PC-3 (cell line): ENCODE measurements around the gene ATP10B. TPM values are rescaled to one million over a fixed set of nuclear protein-coding genes. Genes with fewer than 3 reads are reported as not detected.

Source experiments
- ATAC-seq: fragments of 200-7000 bp; cut with Tn5 transposase; 2 replicates; pipeline ENCODE4 v1.9.1; 2020; ENCODE audit warnings: mild to moderate bottlenecking, moderate library complexity
- BruUV-seq: library from RNA; stranded (reverse); fragments of 400-500 nt; replicated peaks from 2 replicates; lab custom pipeline; 2021; lab: Mats Ljungman, UMichigan
- CTCF ChIA-PET: fragments of 300-600 bp; sonication (Branson Sonifier 250); formaldehyde crosslinking; loops from one replicate; lab custom pipeline; 2022; ENCODE audit warnings: antibody characterized with exemption; lab: Charles Lee
- POLR2A ChIA-PET: fragments of 300-600 bp; sonication (Branson Sonifier 250); formaldehyde crosslinking; loops from one replicate; lab custom pipeline; 2022; ENCODE audit warnings: antibody characterized with exemption; ENCODE audit not compliant: unreplicated experiment; lab: Charles Lee
- DNase-seq: peaks from one replicate; pipeline ENCODE4 v3.0.0-alpha.2; 2015
- H2AFZ ChIP-seq: fragments of 300-600 bp; sonication (generic); 2 replicates; pipeline ENCODE4 v1.6.0; 2016; ENCODE audit warnings: antibody characterized with exemption, low read length
- H3F3A ChIP-seq: fragments of 300-600 bp; sonication (generic); one replicate; pipeline ENCODE4 v1.6.0; 2017; ENCODE audit warnings: antibody characterized with exemption, low read length, control low read depth, mild to moderate bottlenecking; ENCODE audit not compliant: unreplicated experiment
- H3K27ac ChIP-seq: fragments of 300-600 bp; sonication (generic); 2 replicates; pipeline ENCODE4 v1.5.1; 2016; ENCODE audit warnings: mild to moderate bottlenecking, low read length
- H3K27me3 ChIP-seq: fragments of 300-600 bp; sonication (generic); 2 replicates; pipeline ENCODE4 v1.6.1; 2016; ENCODE audit warnings: low read length, mixed read lengths
- H3K36me3 ChIP-seq: fragments of 300-600 bp; sonication (generic); 2 replicates; pipeline ENCODE4 v1.6.1; 2016; ENCODE audit warnings: low read depth, mixed run types, low read length, mixed read lengths
- H3K4me1 ChIP-seq: fragments of 300-600 bp; sonication (generic); 2 replicates; pipeline ENCODE4 v1.5.1; 2016; ENCODE audit warnings: low read length; ENCODE audit not compliant: insufficient read depth
- H3K4me2 ChIP-seq: fragments of 300-600 bp; sonication (generic); 2 replicates; pipeline ENCODE4 v1.6.0; 2016; ENCODE audit warnings: low read length
- H3K4me3 ChIP-seq: fragments of 300-600 bp; sonication (generic); 2 replicates; pipeline ENCODE4 v1.5.1; 2016; ENCODE audit warnings: mild to moderate bottlenecking, low read length, mixed read lengths
- H3K79me2 ChIP-seq: fragments of 300-600 bp; sonication (generic); 2 replicates; pipeline ENCODE4 v1.6.1; 2017; ENCODE audit warnings: low read length, mixed read lengths
- H3K9ac ChIP-seq: fragments of 300-600 bp; sonication (generic); 2 replicates; pipeline ENCODE4 v1.6.0; 2016; ENCODE audit warnings: mild to moderate bottlenecking, low read length
- H3K9me2 ChIP-seq: fragments of 300-600 bp; sonication (generic); replicated peaks from 2 replicates; pipeline ENCODE4 v1.6.1; 2016; ENCODE audit warnings: mixed run types, low read length, mixed read lengths
- H3K9me3 ChIP-seq: fragments of 300-600 bp; sonication (generic); 2 replicates; pipeline ENCODE4 v1.6.1; 2016; ENCODE audit warnings: low read length, mixed read lengths
- H4K20me1 ChIP-seq: fragments of 300-600 bp; sonication (generic); 2 replicates; pipeline ENCODE4 v1.6.1; 2016; ENCODE audit warnings: low read length, mixed read lengths
- EZH2 ChIP-seq: fragments of 300-600 bp; sonication (generic); IDR thresholded peaks from one replicate; pipeline ENCODE4 v1.6.1; 2017; ENCODE audit warnings: antibody characterized with exemption, mild to moderate bottlenecking, low read length; ENCODE audit not compliant: unreplicated experiment
- EZH2phosphoT487 ChIP-seq: fragments of 300-600 bp; sonication (generic); IDR thresholded peaks from 2 replicates; pipeline ENCODE4 v1.6.1; 2018; ENCODE audit warnings: mild to moderate bottlenecking, antibody characterized with exemption, low read length, borderline replicate concordance
- intact Hi-C: fragments of 100-400 bp; cut with micrococcal nuclease; formaldehyde crosslinking; loops from 2 replicates; pipeline ENCODE4 v1.9.0; 2023
- total RNA-seq: library from RNA; depleted of rRNA; stranded (reverse); fragments of >200 nt; gene quantifications from 2 replicates; pipeline ENCODE4 v1.2.3, GENCODE V29; 2014
- TF ChIP-seq, protein P1 (sequence below): fragments of 300-600 bp; sonication (generic); conservative IDR thresholded peaks from 2 replicates; pipeline ENCODE4 v1.5.1; 2017; ENCODE audit warnings: antibody characterized with exemption, low read depth, mild to moderate bottlenecking, low read length

Gene ATP10B
- total RNA-seq, 1 experiment from 2014 or later = not detected

- H3K36me3 ChIP-seq = no peaks in the 10 kb centered on the region
- no TSS peak for BruUV-seq
- no peak overlapping the region for H3K4me2 ChIP-seq
- no peak overlapping the region for H3K9ac ChIP-seq
- H2AFZ ChIP-seq = no peak overlapping the region
- no peak overlapping the region for H3K4me3 ChIP-seq
- ATAC-seq (no peak), DNase-seq (no peak)
- CTCF ChIA-PET = no interaction called here
- TF ChIP-seq, protein P1, sequence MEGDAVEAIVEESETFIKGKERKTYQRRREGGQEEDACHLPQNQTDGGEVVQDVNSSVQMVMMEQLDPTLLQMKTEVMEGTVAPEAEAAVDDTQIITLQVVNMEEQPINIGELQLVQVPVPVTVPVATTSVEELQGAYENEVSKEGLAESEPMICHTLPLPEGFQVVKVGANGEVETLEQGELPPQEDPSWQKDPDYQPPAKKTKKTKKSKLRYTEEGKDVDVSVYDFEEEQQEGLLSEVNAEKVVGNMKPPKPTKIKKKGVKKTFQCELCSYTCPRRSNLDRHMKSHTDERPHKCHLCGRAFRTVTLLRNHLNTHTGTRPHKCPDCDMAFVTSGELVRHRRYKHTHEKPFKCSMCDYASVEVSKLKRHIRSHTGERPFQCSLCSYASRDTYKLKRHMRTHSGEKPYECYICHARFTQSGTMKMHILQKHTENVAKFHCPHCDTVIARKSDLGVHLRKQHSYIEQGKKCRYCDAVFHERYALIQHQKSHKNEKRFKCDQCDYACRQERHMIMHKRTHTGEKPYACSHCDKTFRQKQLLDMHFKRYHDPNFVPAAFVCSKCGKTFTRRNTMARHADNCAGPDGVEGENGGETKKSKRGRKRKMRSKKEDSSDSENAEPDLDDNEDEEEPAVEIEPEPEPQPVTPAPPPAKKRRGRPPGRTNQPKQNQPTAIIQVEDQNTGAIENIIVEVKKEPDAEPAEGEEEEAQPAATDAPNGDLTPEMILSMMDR = no peak
- TF ChIP-seq EZH2phosphoT487 (no peak), EZH2 (no peak)
- no peaks in the 10 kb centered on the region for H3K79me2 ChIP-seq
- no peaks in the 10 kb centered on the region for H3F3A ChIP-seq
- H3K4me1 ChIP-seq = no peaks in the 10 kb centered on the region
- H3K9me2 ChIP-seq = no peaks in the 10 kb centered on the region
- H4K20me1 ChIP-seq = no peaks in the 10 kb centered on the region
- POLR2A ChIA-PET = no interaction called here
- intact Hi-C loops = no loop called here
- no peaks in the 10 kb centered on the region for H3K9me3 ChIP-seq
- H3K27me3 ChIP-seq = no peaks in the 10 kb centered on the region
- no peak overlapping the region for H3K27ac ChIP-seq
These were observed 286.6 kb downstream of the ATP10B start for GRCh38 chr5:160565376-160565775.

DNA sequence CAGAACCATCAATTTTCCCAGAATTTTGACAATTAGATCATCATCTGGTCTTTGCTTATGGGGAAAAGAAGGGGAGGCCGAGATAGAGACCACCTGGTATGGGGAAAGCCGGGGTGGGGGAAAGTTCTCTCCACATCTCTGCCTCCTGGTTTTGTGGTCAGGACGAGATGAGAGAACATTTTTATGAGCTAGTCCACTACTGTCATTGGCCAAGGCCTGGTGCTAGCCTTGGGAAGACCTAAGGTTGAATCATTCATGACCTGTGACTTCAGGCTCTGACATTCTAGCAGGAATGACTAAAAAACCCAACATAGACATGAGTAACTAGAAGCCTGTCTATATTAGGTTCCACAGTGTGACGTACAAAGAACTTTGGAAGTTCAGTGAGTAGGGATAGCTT is 295.2 kb downstream of the ATP10B start:
- H2AFZ ChIP-seq = no peak overlapping the region
- no peak overlapping the region for H3K27ac ChIP-seq
- no TSS peak for BruUV-seq
- H3K4me3 ChIP-seq = no peak overlapping the region
- H3K4me1 ChIP-seq = no peaks in the 10 kb centered on the region
- intact Hi-C loops = no loop called here
- H3K79me2 ChIP-seq = no peaks in the 10 kb centered on the region
- no peak overlapping the region for H3K4me2 ChIP-seq
- ChIA-PET POLR2A (no interaction called here), CTCF (no interaction called here)
- DNase-seq = peak; percentile 25
- no peaks in the 10 kb centered on the region for H3K9me3 ChIP-seq
- ATAC-seq = no peak
- H3K36me3 ChIP-seq = no peaks in the 10 kb centered on the region
- H3K27me3 ChIP-seq = 0 out of 2 replicates have a peak, but pooled peaks cover 5% of the 10 kb centered on the region
- no peaks in the 10 kb centered on the region for H3F3A ChIP-seq
- H3K9ac ChIP-seq = no peak overlapping the region
- no peaks in the 10 kb centered on the region for H3K9me2 ChIP-seq
- no peaks in the 10 kb centered on the region for H4K20me1 ChIP-seq
- TF ChIP-seq EZH2phosphoT487 = no peak
- TF ChIP-seq, protein P1 = no peak
- TF ChIP-seq EZH2 = no peak

DNA sequence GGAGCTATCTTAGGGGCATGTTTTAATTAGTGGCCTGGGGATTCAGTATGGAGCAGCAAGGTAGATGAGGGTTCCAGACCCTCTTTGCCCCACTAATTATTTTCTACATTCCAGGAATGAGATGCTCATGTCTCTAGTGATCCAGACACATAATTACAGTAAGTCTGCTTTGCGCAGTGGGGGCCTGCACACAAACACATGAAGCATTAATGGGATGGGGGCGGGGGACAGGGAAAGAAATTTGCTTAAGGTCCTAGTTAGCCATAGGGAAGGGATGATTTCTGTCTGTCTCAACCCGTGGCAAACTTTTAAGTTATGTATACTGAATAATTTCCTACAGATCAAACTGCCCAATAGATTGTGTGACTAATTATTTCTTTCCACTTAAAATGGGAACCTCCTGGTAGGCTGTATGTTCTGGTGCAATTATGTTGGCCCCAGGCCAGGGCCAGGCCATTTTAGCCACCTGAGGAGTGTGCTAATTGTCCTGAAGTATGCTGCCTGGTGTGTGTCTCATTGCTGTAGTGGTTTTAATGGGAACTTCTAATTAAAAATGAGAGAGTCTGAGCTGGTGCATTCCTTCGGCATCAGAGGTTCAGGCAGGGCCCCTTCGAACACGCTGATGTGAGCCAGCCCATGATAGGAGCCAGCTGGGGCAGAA is 295.9 kb downstream of the ATP10B start:
- ATAC-seq = no peak
- no peak overlapping the region for H3K9ac ChIP-seq
- CTCF ChIA-PET = no interaction called here

More for the DNA sequence above, 295.9 kb downstream of the ATP10B start:
- TF ChIP-seq EZH2phosphoT487 = no peak
- no peak for TF ChIP-seq EZH2
- TF ChIP-seq, protein P1 = no peak
- H4K20me1 ChIP-seq = no peaks in the 10 kb centered on the region
- no TSS peak for BruUV-seq
- H3K4me2 ChIP-seq = no peak overlapping the region
- no peaks in the 10 kb centered on the region for H3F3A ChIP-seq
- H3K27ac ChIP-seq = no peak overlapping the region
- DNase-seq = no peak
- no peaks in the 10 kb centered on the region for H3K4me1 ChIP-seq
- H3K9me3 ChIP-seq = no peaks in the 10 kb centered on the region
- no peak overlapping the region for H3K4me3 ChIP-seq
- H3K36me3 ChIP-seq = no peaks in the 10 kb centered on the region
- intact Hi-C loops = no loop called here
- H2AFZ ChIP-seq = no peak overlapping the region
- POLR2A ChIA-PET = no interaction called here
- 0 out of 2 replicates have a peak, but pooled peaks cover 5% of the 10 kb centered on the region for H3K27me3 ChIP-seq
- H3K9me2 ChIP-seq = no peaks in the 10 kb centered on the region
- no peaks in the 10 kb centered on the region for H3K79me2 ChIP-seq
